IPS-NIHi11 (cell line): ENCODE results near the gene RAB43.
"Not testable (repeated sequence)": the region's sequence is repeated elsewhere in the genome, so short reads cannot be mapped to it uniquely, and the experiment has no call there.

ENCODE experiments used
- DNase-seq: peaks from one replicate; pipeline ENCODE4 v3.0.0; 2012; ENCODE audit warnings: mixed read lengths, low spot score

Gene RAB43

DNA sequence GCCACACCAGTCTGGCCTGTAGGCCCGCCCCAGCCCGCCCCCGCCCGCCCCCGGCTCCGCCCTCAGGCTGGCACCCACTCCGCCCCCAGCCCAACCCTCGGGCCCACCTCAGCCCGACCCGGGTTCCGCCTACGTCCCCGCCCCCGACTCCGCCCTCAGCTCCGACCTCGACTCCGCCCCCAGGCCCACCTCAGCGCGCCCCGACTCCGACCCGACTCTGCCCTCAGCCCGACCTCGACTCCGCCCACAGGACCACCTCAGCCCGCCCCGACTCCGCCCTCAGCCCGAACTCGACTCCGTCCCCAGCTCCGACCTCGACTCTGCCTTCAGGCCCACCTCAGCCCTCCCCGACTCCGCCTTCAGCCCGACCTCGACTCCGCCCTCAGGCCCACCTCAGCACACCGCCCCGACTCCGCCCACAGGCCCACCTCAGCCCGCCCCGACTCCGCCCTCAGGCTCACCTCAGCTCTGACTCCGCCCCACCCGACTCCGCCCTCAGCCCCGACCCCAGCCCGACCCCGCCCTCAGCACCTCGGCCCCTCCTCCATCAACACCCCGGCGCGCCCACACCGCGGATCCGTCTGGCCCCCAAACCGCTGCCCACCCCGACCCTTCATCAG is at the start of gene RAB43:
Gene RAB43 (minus strand): TSS at position 13 of the 620 bp plus-strand sequence. CDS start 315 bp downstream, outside the sequence.
- peak; percentile 100 for DNase-seq

DNA sequence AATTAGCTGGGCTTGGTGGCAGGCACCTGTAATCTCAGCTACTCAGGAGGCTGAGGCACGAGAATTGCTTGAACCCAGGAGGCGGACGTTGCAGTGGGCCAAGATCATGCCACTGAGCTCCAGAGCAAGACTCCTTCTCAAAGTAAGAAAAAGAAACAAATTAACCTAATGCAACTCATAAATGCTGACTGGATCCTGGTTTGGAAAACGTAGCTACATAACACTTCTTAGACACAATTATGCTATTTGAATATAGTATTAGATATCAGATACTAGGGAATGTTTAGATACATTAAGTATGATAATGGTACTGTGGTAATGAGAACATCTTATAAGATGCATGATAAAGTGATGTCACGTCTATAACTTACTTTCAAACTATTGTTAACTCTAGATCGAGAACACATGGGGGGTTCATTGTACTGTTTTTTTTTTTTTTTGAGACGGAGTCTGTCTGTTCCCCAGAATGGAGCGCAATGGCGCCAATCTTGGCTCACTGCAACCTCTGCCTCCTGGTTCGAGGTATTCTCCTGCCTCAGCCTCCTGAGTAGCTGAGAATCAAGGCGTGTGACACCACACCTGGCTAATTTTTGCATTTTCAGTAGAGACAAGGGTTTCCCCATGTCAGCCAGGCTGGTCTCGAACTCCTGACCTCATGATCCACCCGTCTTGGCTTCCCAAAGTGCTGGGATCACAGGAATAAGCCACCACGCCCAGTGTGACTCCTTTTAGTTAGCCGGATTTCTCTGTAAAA is 45.2 kb upstream of the RAB43 start:
- no peak for DNase-seq

- not testable (repeated sequence) for DNase-seq
These were observed 44.0 kb upstream of the RAB43 start for GRCh38 chr3:129165594-129165993.

DNA sequence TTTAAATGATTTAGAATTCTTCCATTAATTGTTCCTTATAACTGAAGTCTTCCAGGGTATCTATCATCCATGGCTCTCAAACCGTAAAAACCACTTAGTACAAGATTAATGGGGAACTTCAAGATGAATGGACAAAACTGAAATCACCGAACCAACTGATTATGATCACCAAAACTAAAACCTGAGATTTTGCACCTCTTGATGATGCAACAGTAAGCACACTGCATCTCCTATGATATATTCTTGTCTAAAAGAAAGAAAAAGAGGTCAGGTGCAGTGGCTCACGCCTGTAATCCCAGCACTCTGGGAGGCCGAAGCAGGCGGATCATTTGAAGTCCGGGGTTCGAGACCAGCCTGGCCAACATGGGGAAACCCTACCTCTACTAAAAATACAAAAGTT is 42.9 kb upstream of the RAB43 start:
- DNase-seq: no peak

DNA sequence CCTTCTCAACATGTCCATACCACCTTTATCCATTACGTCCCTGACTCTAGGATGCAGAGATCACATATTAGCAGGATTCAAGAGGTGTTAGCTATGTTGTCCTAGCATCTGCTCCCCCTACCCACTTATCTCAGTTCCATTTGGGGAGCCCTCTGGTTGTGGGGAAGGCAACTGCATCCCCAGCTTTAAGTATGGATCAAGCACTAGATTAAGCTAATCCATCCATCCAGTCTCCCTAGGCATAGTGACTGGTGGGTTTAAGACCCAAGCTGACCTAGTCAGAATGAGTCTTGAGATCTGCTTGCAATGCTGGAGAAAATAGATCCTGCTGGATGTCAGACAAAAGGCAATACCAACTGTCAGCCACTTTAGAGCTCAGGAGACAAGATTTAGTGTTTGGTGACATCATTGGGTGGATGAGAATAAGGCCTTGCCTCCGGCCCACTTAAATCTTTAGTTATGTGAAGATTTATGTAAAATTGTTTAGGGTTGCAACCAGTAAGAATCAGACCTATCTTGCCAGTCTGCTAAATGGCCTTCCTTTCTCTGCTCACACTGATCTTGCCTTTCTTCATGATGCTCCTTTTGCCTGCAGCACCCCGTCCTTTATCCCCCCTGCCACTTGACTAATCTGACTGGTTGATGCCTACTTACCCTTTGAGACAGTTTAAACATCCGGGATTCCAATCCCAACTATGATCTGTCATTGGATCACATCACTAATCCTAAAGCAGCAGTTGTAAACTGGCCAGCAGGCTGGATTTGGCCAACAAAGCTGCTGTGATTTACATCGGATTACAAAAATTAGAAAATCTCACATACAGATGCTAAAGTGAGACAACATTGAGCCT is 41.4 kb upstream of the RAB43 start:
- peak; percentile 39 for DNase-seq

- DNase-seq: peak; percentile 19
These were observed 40.3 kb upstream of the RAB43 start for GRCh38 chr3:129161860-129162271.

GRCh38 chr3:129160891-129161859 is 39.6 kb upstream of the RAB43 start, which contains the start of gene ISY1:
Gene ISY1, minus strand, starts transcription at chr3:129161063. Its CDS starts 88 bp downstream, at chr3:129160975.
- peak; percentile 97 for DNase-seq

DNA sequence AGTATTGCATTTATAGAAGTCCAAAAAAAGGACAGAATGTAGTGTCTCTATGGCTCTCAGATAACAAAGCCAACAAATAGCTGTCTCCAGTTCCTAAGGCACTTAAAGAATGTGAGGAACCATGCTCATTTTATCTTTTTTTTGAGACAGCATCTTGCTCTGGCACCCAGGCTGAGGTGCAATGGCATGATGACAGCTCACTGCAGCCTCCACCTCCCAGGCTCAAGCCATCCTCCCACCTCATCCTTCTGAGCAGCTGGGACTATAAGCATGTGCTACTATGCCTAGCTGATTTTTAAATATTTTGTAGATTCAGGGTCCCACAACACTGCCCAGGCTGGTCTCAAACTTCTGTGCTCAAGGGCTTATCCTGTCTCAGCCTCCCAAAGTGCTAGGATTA is 23.2 kb upstream of the RAB43 start:
- no peak for DNase-seq

GRCh38 chr3:129141011-129141410 is 19.4 kb upstream of the RAB43 start:
- DNase-seq: not testable (repeated sequence)

- no peak for DNase-seq
These were observed 18.3 kb upstream of the RAB43 start for GRCh38 chr3:129139911-129140310.

- not testable (repeated sequence) for DNase-seq
These were observed 14.7 kb upstream of the RAB43 start for GRCh38 chr3:129136275-129136674.

DNA sequence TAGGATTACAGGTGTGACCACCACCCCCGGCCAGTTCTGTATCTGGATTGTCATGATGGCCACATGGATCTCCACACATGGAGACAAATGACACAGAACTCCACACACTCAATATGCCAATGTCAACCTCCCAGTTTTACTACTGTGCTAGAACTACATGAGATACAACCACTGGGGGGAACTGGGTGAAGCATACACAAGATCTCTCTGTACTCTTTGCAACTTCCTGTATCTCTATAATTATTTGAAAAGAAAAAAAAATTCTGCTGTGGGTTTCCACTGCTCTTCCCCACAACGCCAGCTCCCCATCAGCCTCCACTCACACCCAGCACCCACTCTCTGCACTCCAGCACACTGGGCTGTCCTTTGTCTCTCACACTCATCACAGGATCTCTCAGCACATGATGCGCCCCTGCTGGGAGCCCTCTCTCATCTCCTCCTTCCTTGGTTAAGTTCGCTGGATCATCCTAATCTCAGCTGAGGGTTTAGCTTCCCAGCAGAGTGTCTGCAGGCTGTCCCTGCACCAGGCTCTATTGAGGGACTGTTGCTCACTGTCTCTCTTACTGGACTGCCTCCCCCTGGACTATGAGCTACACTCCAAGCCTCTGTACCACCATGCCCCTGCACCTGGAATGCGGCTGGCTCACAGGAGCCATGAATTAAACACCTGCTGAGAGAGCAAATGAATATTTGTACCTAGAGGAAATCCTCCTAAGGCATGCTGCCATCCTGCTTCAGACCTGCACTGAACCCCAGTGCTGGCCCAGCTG is 10.7 kb upstream of the RAB43 start:
- no peak for DNase-seq

GRCh38 chr3:129131465-129132088 is 10.0 kb upstream of the RAB43 start:
- no peak for DNase-seq

GRCh38 chr3:129130291-129130813 is 8.7 kb upstream of the RAB43 start:
- no peak for DNase-seq

DNA sequence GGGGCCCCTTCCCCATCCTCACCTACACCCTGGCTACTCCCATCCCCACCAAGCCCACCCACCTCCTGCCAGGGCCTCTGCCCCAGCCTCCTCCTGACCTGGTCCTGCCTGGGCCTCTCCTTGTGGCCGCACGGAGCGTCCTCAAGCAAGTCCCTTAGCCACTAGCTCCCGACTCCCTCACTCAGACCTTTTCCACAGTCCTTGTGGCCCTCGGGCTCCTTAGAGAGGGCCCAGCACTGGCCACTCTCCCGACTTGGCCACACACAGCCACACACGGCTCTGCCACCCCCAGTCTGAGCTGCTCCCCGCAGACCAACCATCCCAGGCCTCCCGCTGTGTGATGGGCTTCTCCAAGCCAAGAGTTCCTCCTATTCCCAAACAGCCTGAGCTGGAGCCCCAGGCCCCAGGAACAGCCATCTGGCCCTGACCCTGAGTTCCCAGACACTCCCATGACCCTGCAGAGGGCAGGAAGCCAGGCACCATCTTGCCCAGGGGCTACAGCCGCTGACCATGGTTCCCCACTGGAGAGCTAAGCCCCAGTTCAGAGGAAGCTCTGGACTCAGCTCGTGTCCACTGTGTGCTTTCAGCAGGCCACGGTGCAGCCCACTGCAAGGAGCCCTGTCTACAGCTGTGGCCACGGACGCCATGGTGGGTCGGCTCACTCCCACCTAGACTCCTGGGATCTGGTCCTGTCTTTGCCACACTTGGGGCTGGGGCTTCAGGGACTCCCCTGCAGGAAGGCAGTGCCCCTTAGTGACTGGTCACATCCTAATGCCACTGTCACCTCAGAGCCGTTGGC is 7.0 kb upstream of the RAB43 start:
- DNase-seq: no peak

GRCh38 chr3:129126726-129127280 is 5.2 kb upstream of the RAB43 start:
- no peak for DNase-seq

GRCh38 chr3:129123314-129124060 is 1.9 kb upstream of the RAB43 start:
- DNase-seq: no peak
